Lower leg skin (tissue), 3 donors: ENCODE data around the gene XRCC1.

Source experiments
- POLR2A ChIP-seq, 2 donors: fragments of 450-650 bp; IDR thresholded peaks; one replicate each; pipeline ENCODE4 v1.6.1; 2016 to 2017; ENCODE audit warnings: antibody characterized with exemption in 2 of 2, mild to moderate bottlenecking in 1 of 2, moderate library complexity in 1 of 2
- TF ChIP-seq, protein P1 (sequence below), 3 donors: fragments of 450-650 bp; IDR thresholded peaks; one replicate each; pipeline ENCODE4 v1.5.1; 2016; ENCODE audit warnings: antibody characterized with exemption in 3 of 3, mild to moderate bottlenecking in 3 of 3, moderate library complexity in 2 of 3

DNA sequence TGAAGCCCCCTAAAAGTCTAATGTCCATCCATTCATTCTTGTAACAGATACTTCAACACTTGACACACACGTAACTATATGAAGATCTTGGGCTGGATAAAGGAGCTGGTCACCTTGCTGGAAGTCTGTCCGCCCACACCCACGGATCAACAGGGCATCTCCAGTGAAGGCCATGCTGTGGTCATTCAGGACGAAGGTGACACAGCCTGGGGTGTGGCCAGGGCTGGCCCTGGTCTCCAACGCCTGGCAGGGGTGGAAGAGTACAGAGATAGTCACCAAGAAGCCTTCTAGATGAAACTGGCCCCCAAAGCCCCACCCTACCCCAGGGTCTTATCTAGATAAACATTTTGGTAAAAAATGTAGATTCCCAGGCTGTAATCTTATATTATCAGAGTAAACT lies 64.0 kb downstream of the XRCC1 start:
- TF ChIP-seq, protein P1, sequence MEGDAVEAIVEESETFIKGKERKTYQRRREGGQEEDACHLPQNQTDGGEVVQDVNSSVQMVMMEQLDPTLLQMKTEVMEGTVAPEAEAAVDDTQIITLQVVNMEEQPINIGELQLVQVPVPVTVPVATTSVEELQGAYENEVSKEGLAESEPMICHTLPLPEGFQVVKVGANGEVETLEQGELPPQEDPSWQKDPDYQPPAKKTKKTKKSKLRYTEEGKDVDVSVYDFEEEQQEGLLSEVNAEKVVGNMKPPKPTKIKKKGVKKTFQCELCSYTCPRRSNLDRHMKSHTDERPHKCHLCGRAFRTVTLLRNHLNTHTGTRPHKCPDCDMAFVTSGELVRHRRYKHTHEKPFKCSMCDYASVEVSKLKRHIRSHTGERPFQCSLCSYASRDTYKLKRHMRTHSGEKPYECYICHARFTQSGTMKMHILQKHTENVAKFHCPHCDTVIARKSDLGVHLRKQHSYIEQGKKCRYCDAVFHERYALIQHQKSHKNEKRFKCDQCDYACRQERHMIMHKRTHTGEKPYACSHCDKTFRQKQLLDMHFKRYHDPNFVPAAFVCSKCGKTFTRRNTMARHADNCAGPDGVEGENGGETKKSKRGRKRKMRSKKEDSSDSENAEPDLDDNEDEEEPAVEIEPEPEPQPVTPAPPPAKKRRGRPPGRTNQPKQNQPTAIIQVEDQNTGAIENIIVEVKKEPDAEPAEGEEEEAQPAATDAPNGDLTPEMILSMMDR (IDR thresholded peaks at IDR 0.05) = no peak
- TF ChIP-seq POLR2A (IDR thresholded peaks at IDR 0.05) = no peak
